Measurements from ENCODE around the gene PARD3B.

PARD3B gene

GRCh38 chr2:205500065-205500464 is 954.8 kb downstream of the PARD3B start:
- H3K36me3 ChIP-seq (ENCODE audit: control insufficient read depth, insufficient read depth, low read length) = no peaks in the 10 kb centered on the region
- H3K9ac ChIP-seq (ENCODE audit: low read length) = no peak overlapping the region
- H3K9me3 ChIP-seq (ENCODE audit: control insufficient read depth, low read length) = no peaks in the 10 kb centered on the region
- H3K4me3 ChIP-seq (ENCODE audit: low read length) = no peak overlapping the region
- no peaks in the 10 kb centered on the region for H3K27me3 ChIP-seq (ENCODE audit: control insufficient read depth, insufficient read depth, low read length)
- H3K4me1 ChIP-seq (ENCODE audit: control insufficient read depth, insufficient read depth, low read length) = no peaks in the 10 kb centered on the region

DNA sequence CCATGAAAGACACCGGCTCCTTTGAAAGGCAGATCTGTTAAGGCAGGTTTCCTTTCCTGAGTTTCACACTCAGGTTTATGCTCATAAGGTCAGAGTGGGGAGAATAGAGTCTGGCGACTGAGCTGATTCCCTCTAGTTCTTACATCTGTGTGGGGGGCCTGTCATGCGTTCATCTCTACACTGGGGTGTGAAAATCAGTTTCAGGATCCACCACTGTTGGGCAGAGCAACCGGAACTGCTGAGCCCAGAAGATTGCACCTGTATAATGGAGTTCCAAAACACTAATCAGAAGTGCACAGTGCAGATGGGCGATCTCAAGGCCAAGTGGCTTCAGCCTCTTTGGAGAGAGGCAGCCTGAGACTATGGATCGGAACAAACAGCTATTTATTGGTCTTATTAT is 955.7 kb downstream of the PARD3B start:
- H3K9me3 ChIP-seq (ENCODE audit: control insufficient read depth, low read length) = no peaks in the 10 kb centered on the region
- H3K4me3 ChIP-seq (ENCODE audit: low read length) = no peak overlapping the region
- no peaks in the 10 kb centered on the region for H3K36me3 ChIP-seq (ENCODE audit: control insufficient read depth, insufficient read depth, low read length)
- H3K4me1 ChIP-seq (ENCODE audit: control insufficient read depth, insufficient read depth, low read length) = no peaks in the 10 kb centered on the region
- H3K9ac ChIP-seq (ENCODE audit: low read length) = no peak overlapping the region
- H3K27me3 ChIP-seq (ENCODE audit: control insufficient read depth, insufficient read depth, low read length) = no peaks in the 10 kb centered on the region

GRCh38 chr2:205501826-205502225 is 956.6 kb downstream of the PARD3B start:
- Histone ChIP-seq H3K27me3 (ENCODE audit: control insufficient read depth, insufficient read depth, low read length) (no peaks in the 10 kb centered on the region), H3K4me1 (ENCODE audit: control insufficient read depth, insufficient read depth, low read length) (no peaks in the 10 kb centered on the region)

GRCh38 chr2:205505371-205505770 is 960.1 kb downstream of the PARD3B start:
- no peak overlapping the region for H3K9ac ChIP-seq (ENCODE audit: low read length)
- H3K4me1 ChIP-seq (ENCODE audit: control insufficient read depth, insufficient read depth, low read length) = no peaks in the 10 kb centered on the region
- H3K36me3 ChIP-seq (ENCODE audit: control insufficient read depth, insufficient read depth, low read length) = no peaks in the 10 kb centered on the region
- H3K27me3 ChIP-seq (ENCODE audit: control insufficient read depth, insufficient read depth, low read length) = no peaks in the 10 kb centered on the region
- no peak overlapping the region for H3K4me3 ChIP-seq (ENCODE audit: low read length)
- no peaks in the 10 kb centered on the region for H3K9me3 ChIP-seq (ENCODE audit: control insufficient read depth, low read length)

More at GRCh38 chr2:205501826-205502225, 956.6 kb downstream of the PARD3B start:
- H3K36me3 ChIP-seq (ENCODE audit: control insufficient read depth, insufficient read depth, low read length) = no peaks in the 10 kb centered on the region
- H3K9me3 ChIP-seq (ENCODE audit: control insufficient read depth, low read length) = no peaks in the 10 kb centered on the region
- H3K9ac ChIP-seq (ENCODE audit: low read length) = no peak overlapping the region
- H3K4me3 ChIP-seq (ENCODE audit: low read length) = no peak overlapping the region

GRCh38 chr2:205509655-205510054 is 964.4 kb downstream of the PARD3B start:
- no peaks in the 10 kb centered on the region for H3K4me1 ChIP-seq (ENCODE audit: control insufficient read depth, insufficient read depth, low read length)
- H3K27me3 ChIP-seq (ENCODE audit: control insufficient read depth, insufficient read depth, low read length) = no peaks in the 10 kb centered on the region
- no peak overlapping the region for H3K9ac ChIP-seq (ENCODE audit: low read length)
- H3K9me3 ChIP-seq (ENCODE audit: control insufficient read depth, low read length) = no peaks in the 10 kb centered on the region
- H3K36me3 ChIP-seq (ENCODE audit: control insufficient read depth, insufficient read depth, low read length) = no peaks in the 10 kb centered on the region
- no peak overlapping the region for H3K4me3 ChIP-seq (ENCODE audit: low read length)

GRCh38 chr2:205510345-205510744 is 965.1 kb downstream of the PARD3B start:
- H3K4me3 ChIP-seq (ENCODE audit: low read length) = no peak overlapping the region
- H3K4me1 ChIP-seq (ENCODE audit: control insufficient read depth, insufficient read depth, low read length) = no peaks in the 10 kb centered on the region
- H3K9ac ChIP-seq (ENCODE audit: low read length) = no peak overlapping the region
- no peaks in the 10 kb centered on the region for H3K36me3 ChIP-seq (ENCODE audit: control insufficient read depth, insufficient read depth, low read length)
- no peaks in the 10 kb centered on the region for H3K9me3 ChIP-seq (ENCODE audit: control insufficient read depth, low read length)
- H3K27me3 ChIP-seq (ENCODE audit: control insufficient read depth, insufficient read depth, low read length) = no peaks in the 10 kb centered on the region

- no peaks in the 10 kb centered on the region for H3K4me1 ChIP-seq (ENCODE audit: control insufficient read depth, insufficient read depth, low read length)
- no peaks in the 10 kb centered on the region for H3K27me3 ChIP-seq (ENCODE audit: control insufficient read depth, insufficient read depth, low read length)
- no peak overlapping the region for H3K9ac ChIP-seq (ENCODE audit: low read length)
- H3K4me3 ChIP-seq (ENCODE audit: low read length) = no peak overlapping the region
- H3K36me3 ChIP-seq (ENCODE audit: control insufficient read depth, insufficient read depth, low read length) = no peaks in the 10 kb centered on the region
- H3K9me3 ChIP-seq (ENCODE audit: control insufficient read depth, low read length) = no peaks in the 10 kb centered on the region
Measured at GRCh38 chr2:205511221-205511620, 965.9 kb downstream of the PARD3B start.

DNA sequence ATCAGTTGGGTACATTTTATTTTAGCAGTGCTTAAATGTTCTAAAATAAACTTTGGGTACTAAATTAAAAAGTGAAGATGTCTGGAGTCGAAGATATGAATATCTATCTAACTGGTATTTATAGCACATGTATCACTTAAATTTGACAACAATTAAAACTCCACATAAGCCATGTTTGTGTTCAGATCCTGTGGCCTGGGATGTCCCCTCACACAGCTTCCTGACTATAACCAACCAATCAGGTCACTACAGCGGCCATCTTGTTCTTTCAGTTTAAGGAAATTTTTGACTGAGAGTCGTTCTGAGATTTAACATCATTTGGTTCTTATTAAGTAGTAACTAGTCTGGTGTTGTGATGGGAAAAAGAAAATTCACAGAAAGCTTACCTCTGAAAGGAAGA is 966.4 kb downstream of the PARD3B start:
- no peaks in the 10 kb centered on the region for H3K27me3 ChIP-seq (ENCODE audit: control insufficient read depth, insufficient read depth, low read length)
- H3K9me3 ChIP-seq (ENCODE audit: control insufficient read depth, low read length) = no peaks in the 10 kb centered on the region
- no peak overlapping the region for H3K4me3 ChIP-seq (ENCODE audit: low read length)

DNA sequence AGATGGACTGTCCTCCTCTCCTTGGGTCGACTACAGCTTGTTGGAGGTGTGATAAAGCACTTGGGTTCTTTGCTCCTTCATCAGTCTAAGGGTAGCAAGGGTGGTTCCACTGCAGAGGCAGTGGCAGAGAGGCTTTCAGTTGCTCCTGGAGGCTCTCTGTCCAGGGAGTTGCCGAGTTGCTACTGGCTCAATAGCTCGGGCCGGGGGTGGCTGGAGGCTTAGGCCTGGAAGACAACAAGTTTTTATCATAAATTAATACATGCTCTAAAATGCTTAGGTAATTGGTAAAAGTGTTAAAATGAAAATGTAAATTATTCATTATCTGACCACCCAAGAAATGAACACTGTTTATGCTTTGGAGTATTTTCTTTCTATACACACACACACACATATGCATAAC is 975.0 kb downstream of the PARD3B start:
- H3K9me3 ChIP-seq (ENCODE audit: control insufficient read depth, low read length) = no peaks in the 10 kb centered on the region
- no peaks in the 10 kb centered on the region for H3K27me3 ChIP-seq (ENCODE audit: control insufficient read depth, insufficient read depth, low read length)
- no peaks in the 10 kb centered on the region for H3K36me3 ChIP-seq (ENCODE audit: control insufficient read depth, insufficient read depth, low read length)
- H3K4me1 ChIP-seq (ENCODE audit: control insufficient read depth, insufficient read depth, low read length) = no peaks in the 10 kb centered on the region
- no peak overlapping the region for H3K4me3 ChIP-seq (ENCODE audit: low read length)
- H3K9ac ChIP-seq (ENCODE audit: low read length) = no peak overlapping the region

More for the DNA sequence above, 966.4 kb downstream of the PARD3B start:
- Histone ChIP-seq H3K9ac (ENCODE audit: low read length) (no peak overlapping the region), H3K4me1 (ENCODE audit: control insufficient read depth, insufficient read depth, low read length) (no peaks in the 10 kb centered on the region), H3K36me3 (ENCODE audit: control insufficient read depth, insufficient read depth, low read length) (no peaks in the 10 kb centered on the region)

- no peaks in the 10 kb centered on the region for H3K36me3 ChIP-seq (ENCODE audit: control insufficient read depth, insufficient read depth, low read length)
- H3K4me1 ChIP-seq (ENCODE audit: control insufficient read depth, insufficient read depth, low read length) = no peaks in the 10 kb centered on the region
- no peaks in the 10 kb centered on the region for H3K27me3 ChIP-seq (ENCODE audit: control insufficient read depth, insufficient read depth, low read length)
- no peak overlapping the region for H3K4me3 ChIP-seq (ENCODE audit: low read length)
- no peak overlapping the region for H3K9ac ChIP-seq (ENCODE audit: low read length)
- H3K9me3 ChIP-seq (ENCODE audit: control insufficient read depth, low read length) = no peaks in the 10 kb centered on the region
Measured at GRCh38 chr2:205524656-205525055, 979.4 kb downstream of the PARD3B start.

- H3K9ac ChIP-seq (ENCODE audit: low read length) = no peak overlapping the region
- no peaks in the 10 kb centered on the region for H3K4me1 ChIP-seq (ENCODE audit: control insufficient read depth, insufficient read depth, low read length)
- H3K36me3 ChIP-seq (ENCODE audit: control insufficient read depth, insufficient read depth, low read length) = no peaks in the 10 kb centered on the region
- H3K9me3 ChIP-seq (ENCODE audit: control insufficient read depth, low read length) = no peaks in the 10 kb centered on the region
- H3K27me3 ChIP-seq (ENCODE audit: control insufficient read depth, insufficient read depth, low read length) = no peaks in the 10 kb centered on the region
- no peak overlapping the region for H3K4me3 ChIP-seq (ENCODE audit: low read length)
Measured at GRCh38 chr2:205527801-205528200, 982.5 kb downstream of the PARD3B start.

DNA sequence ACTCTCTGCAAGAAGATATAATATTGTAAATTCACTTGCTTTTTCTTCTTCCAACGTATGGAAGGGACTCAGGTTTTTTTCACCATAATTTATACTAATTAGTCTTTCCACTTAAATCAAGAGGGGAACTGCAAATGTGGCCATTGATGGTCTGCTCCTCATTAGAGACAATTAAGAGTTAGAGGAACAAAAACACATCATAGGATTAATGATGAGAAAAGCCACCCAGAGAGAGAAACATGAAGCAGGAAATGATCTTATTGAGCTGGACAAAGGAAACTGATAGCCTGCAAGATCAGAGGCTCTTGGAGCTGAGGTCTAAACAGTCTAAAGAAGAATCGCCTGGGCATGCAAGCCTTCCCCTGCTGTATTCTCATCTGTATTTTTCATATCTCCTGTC is 985.8 kb downstream of the PARD3B start:
- no peak overlapping the region for H3K4me3 ChIP-seq (ENCODE audit: low read length)
- H3K27me3 ChIP-seq (ENCODE audit: control insufficient read depth, insufficient read depth, low read length) = no peaks in the 10 kb centered on the region
- no peaks in the 10 kb centered on the region for H3K9me3 ChIP-seq (ENCODE audit: control insufficient read depth, low read length)
- H3K36me3 ChIP-seq (ENCODE audit: control insufficient read depth, insufficient read depth, low read length) = no peaks in the 10 kb centered on the region
- no peaks in the 10 kb centered on the region for H3K4me1 ChIP-seq (ENCODE audit: control insufficient read depth, insufficient read depth, low read length)
- H3K9ac ChIP-seq (ENCODE audit: low read length) = no peak overlapping the region

DNA sequence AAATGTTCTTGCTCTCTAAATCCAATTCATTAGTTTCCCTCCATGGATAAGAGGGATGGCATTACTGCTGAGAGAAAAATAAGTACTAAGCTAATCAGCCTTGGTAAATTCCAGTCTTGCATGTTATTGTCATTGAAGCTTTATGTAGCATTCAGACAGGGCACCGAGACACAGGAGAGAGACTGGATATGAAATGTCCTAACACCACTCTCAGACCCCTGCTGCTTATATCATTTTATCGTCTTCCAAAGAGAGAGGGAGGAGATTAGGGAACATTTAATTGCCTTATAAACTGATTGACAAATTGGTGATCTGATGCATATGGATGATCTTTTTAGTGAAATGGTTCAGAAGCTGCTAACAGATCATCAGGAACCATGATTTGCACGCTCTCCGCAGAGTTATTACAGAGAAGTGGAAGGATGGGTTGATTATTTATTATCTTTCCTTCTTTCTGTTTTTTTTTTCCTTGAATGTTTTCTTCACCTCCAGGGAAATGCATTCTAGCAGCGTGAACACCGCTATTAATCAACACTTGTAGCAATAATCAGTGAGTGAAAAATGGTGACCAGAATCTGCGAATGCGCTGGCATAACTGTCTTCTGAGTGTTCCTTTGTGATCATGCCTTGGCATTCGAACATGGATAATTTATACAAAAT is 986.3 kb downstream of the PARD3B start:
- no peak overlapping the region for H3K9ac ChIP-seq (ENCODE audit: low read length)
- H3K4me3 ChIP-seq (ENCODE audit: low read length) = no peak overlapping the region
- H3K9me3 ChIP-seq (ENCODE audit: control insufficient read depth, low read length) = no peaks in the 10 kb centered on the region
- H3K27me3 ChIP-seq (ENCODE audit: control insufficient read depth, insufficient read depth, low read length) = no peaks in the 10 kb centered on the region
- no peaks in the 10 kb centered on the region for H3K36me3 ChIP-seq (ENCODE audit: control insufficient read depth, insufficient read depth, low read length)
- H3K4me1 ChIP-seq (ENCODE audit: control insufficient read depth, insufficient read depth, low read length) = no peaks in the 10 kb centered on the region

All from mucosa of stomach (tissue), 1 donor.